Measurements from ENCODE around the gene FGFRL1. TPM values are rescaled to one million over a fixed set of nuclear protein-coding genes. Genes with fewer than 3 reads are reported as not detected.

The FGFRL1 gene
- total and polyA plus RNA-seq, 2 donors from 2014 or later, result 22.0 to 25.5 TPM

DNA sequence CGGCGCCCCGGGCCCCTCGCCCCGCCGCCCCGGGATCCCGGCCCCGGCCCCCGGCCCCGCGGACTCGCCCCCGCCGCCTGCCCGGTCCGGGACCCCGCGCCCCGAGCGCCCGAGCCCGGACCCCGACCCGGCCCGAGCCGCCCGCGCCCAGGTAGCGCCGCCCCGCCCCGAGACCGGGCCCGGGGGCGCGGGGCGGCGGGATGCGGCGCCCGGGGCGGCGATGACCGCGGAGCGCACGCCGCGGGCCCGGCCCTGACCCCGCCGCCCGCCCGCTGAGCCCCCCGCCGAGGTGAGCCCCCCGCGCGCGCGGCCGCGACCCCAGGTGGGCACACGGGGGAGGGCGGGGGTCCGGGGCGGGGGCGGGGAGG lies 224 bp downstream of the FGFRL1 start:
- H3K27me3 ChIP-seq (ENCODE audit: control insufficient read depth, insufficient read depth, low read length), result peaks cover 2% of the 10 kb centered on the region

GRCh38 chr4:1012034-1012739 lies 761 bp downstream of the FGFRL1 start:
- intact Hi-C loops (cut with DNase I), result no loop called here
- peaks cover 0 to 13% (median 0%) of the 10 kb centered on the region in 3 donors for H3K4me1 ChIP-seq (ENCODE audit: control insufficient read depth in 2 of 3, insufficient read depth in 2 of 3, low read depth in 1 of 3, low read length in 3 of 3)
- H3K27ac ChIP-seq (ENCODE audit: low read depth in 2 of 2, low read length in 2 of 2), result no peak overlapping the region
- H3K36me3 ChIP-seq (ENCODE audit: control insufficient read depth in 2 of 3, insufficient read depth in 3 of 3, low read length in 3 of 3), result peaks cover 0 to 5% (median 0%) of the 10 kb centered on the region in 3 donors
- FAIRE-seq, result no peak
- TF ChIP-seq CTCF (IDR thresholded peaks at IDR 0.05; ENCODE audit: borderline replicate concordance, extremely low read depth, insufficient read depth), result no peak
- no peaks in the 10 kb centered on the region for H3K9me3 ChIP-seq (ENCODE audit: control insufficient read depth in 2 of 3, insufficient read depth in 1 of 3, low read length in 3 of 3)
- peaks cover 2% of the 10 kb centered on the region for H3K27me3 ChIP-seq (ENCODE audit: control insufficient read depth, insufficient read depth, low read length)
- H3K9ac ChIP-seq (ENCODE audit: low read length in 3 of 3), result peak overlapping the region in 1 of 3 donors; percentile 7
- peak in 2 of 5 donors; percentile 70 to 87 for DNase-seq
- H3K4me3 ChIP-seq (ENCODE audit: low read length in 3 of 3), result peak overlapping the region in 1 of 3 donors; percentile 39

More for the DNA sequence above, 224 bp downstream of the FGFRL1 start:
- no peak overlapping the region for H3K27ac ChIP-seq (ENCODE audit: low read depth in 2 of 2, low read length in 2 of 2)
- no peak overlapping the region for H3K9ac ChIP-seq (ENCODE audit: low read length in 3 of 3)
- no peak overlapping the region for H3K4me3 ChIP-seq (ENCODE audit: low read length in 3 of 3)
- DNase-seq (no peak), FAIRE-seq (no peak)
- peaks cover 0 to 13% (median 0%) of the 10 kb centered on the region in 3 donors for H3K4me1 ChIP-seq (ENCODE audit: control insufficient read depth in 2 of 3, insufficient read depth in 2 of 3, low read depth in 1 of 3, low read length in 3 of 3)
- intact Hi-C loops (cut with DNase I), result no loop called here
- H3K36me3 ChIP-seq (ENCODE audit: control insufficient read depth in 2 of 3, insufficient read depth in 3 of 3, low read length in 3 of 3), result peaks cover 0 to 5% (median 0%) of the 10 kb centered on the region in 3 donors
- no peaks in the 10 kb centered on the region for H3K9me3 ChIP-seq (ENCODE audit: control insufficient read depth in 2 of 3, insufficient read depth in 1 of 3, low read length in 3 of 3)
- no peak for TF ChIP-seq CTCF (IDR thresholded peaks at IDR 0.05; ENCODE audit: borderline replicate concordance, extremely low read depth, insufficient read depth)

DNA sequence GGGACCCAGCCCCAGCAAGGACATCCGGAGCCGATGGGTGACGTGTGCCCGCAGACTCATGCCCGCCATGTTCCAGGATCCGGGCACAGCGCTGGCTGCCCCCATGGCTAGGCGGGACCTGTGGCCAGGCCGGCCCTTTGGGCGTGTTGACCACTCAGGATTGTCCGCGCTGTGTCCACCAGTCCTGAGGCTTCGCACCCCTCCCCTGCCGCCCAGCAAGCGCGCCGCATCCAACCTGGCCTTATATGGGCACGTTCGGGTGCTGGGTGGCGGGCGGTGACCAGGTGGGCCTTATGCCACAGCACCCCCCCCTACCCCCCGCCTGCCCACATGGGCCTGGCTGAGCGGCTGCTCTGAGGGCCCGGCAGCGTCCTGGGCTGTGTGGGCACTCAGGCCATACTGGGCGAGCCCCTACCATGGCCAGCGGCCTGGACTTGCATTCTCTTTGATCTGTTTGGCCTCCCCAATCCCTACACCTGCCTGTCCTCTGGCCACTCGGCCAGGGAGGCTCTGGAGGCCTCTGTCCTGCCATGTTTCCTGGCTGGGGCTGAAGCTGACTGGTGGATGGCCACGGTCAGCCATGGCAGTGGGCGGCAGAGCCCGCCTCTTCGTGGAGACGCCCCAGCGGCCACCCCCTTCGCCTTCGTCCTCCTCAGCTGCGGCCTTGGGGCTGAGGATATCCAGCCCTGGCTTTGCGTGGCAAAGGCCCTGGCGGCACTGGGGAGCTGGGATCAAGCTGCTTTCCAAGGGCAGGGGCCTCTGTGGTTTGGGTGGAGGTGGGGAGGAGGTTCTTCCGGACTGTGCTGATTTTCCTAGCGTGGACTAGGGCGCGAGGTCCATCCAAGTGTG lies 2.0 kb downstream of the FGFRL1 start:
- Histone ChIP-seq H3K36me3 (ENCODE audit: control insufficient read depth in 2 of 3, insufficient read depth in 3 of 3, low read length in 3 of 3) (peaks cover 0 to 5% (median 0%) of the 10 kb centered on the region in 3 donors), H3K4me1 (ENCODE audit: control insufficient read depth in 2 of 3, insufficient read depth in 2 of 3, low read depth in 1 of 3, low read length in 3 of 3) (peaks cover 0 to 13% (median 0%) of the 10 kb centered on the region in 3 donors), H3K27me3 (ENCODE audit: control insufficient read depth, insufficient read depth, low read length) (peaks cover 2% of the 10 kb centered on the region), H3K27ac (ENCODE audit: low read depth in 2 of 2, low read length in 2 of 2) (peak overlapping the region in 1 of 2 donors; percentile 22), H3K9ac (ENCODE audit: low read length in 3 of 3) (no peak overlapping the region), H3K4me3 (ENCODE audit: low read length in 3 of 3) (no peak overlapping the region), H3K9me3 (ENCODE audit: control insufficient read depth in 2 of 3, insufficient read depth in 1 of 3, low read length in 3 of 3) (no peaks in the 10 kb centered on the region)
- DNase-seq, result no peak
- intact Hi-C loops (cut with DNase I), result no loop called here
- no peak for TF ChIP-seq CTCF (IDR thresholded peaks at IDR 0.05; ENCODE audit: borderline replicate concordance, extremely low read depth, insufficient read depth)
- no peak for FAIRE-seq
